Measurements from ENCODE around the gene ECE2. TPM values are rescaled to one million over a fixed set of nuclear protein-coding genes. Genes with fewer than 3 reads are reported as not detected.
A peak's percentile ranks its signal among the peaks of the same experiment; 100 is the strongest.

ECE2 gene
- not detected in 2 replicates for total RNA-seq (ENCODE audit: low replicate concordance)
- long read RNA-seq = 0 reads

DNA sequence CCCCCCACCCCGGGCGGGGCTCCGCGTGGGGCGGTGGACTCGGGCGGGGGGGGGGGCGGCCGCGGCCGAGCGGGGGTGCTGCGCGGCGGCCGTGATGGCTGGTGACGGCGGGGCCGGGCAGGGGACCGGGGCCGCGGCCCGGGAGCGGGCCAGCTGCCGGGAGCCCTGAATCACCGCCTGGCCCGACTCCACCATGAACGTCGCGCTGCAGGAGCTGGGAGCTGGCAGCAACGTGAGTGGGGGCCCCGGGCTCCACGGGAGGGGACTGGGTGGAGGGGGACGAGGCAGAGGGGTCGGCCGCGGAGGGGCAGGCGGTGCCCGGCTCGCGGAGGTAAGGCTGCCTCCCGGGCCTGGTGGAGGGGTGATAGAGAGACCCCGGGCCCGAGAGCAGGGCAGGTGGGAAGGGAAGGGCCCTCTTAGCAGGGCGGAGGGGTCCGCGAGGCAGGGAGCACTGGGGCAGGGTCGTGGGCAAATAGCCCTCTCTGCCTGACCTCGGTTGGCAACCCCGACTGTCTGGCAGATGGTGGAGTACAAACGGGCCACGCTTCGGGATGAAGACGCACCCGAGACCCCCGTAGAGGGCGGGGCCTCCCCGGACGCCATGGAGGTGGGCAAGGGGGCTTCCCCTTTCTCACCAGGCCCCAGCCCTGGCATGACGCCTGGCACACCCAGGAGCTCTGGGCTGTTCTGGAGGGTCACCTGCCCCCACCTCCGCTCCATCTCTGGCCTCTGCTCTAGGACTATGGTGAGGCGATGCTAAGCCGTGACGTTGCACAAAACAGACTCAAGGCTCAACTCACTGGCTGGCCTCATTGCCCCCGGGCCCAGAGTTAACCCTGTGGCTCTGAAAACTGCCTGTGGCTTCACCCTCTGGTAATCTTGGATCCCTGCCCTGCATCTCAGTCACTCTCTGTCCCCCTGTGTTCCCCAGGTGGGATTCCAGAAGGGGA is at the start of gene ECE2:
TSS of gene ECE2 (plus strand) at position 62 of the 950 bp plus-strand sequence. CDS start at position 194, 132 bp downstream.
- no peaks in the 10 kb centered on the region for H3K9me3 Mint-ChIP-seq
- H3K4me1 Mint-ChIP-seq (ENCODE audit: unreplicated experiment) = no peaks in the 10 kb centered on the region
- DNase-seq (ENCODE audit: extremely low spot score, unreplicated experiment) = no peak
- no peaks in the 10 kb centered on the region for H3K36me3 Mint-ChIP-seq
- no peak within 1 kb of the TSS for H3K27ac Mint-ChIP-seq
- H3K4me3 Mint-ChIP-seq = no peak within 1 kb of the TSS
- TF ChIP-seq, protein P1, sequence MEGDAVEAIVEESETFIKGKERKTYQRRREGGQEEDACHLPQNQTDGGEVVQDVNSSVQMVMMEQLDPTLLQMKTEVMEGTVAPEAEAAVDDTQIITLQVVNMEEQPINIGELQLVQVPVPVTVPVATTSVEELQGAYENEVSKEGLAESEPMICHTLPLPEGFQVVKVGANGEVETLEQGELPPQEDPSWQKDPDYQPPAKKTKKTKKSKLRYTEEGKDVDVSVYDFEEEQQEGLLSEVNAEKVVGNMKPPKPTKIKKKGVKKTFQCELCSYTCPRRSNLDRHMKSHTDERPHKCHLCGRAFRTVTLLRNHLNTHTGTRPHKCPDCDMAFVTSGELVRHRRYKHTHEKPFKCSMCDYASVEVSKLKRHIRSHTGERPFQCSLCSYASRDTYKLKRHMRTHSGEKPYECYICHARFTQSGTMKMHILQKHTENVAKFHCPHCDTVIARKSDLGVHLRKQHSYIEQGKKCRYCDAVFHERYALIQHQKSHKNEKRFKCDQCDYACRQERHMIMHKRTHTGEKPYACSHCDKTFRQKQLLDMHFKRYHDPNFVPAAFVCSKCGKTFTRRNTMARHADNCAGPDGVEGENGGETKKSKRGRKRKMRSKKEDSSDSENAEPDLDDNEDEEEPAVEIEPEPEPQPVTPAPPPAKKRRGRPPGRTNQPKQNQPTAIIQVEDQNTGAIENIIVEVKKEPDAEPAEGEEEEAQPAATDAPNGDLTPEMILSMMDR (conservative IDR thresholded peaks at IDR 0.05) = no peak
- peaks cover 80% of the 10 kb centered on the region for H3K27me3 Mint-ChIP-seq

DNA sequence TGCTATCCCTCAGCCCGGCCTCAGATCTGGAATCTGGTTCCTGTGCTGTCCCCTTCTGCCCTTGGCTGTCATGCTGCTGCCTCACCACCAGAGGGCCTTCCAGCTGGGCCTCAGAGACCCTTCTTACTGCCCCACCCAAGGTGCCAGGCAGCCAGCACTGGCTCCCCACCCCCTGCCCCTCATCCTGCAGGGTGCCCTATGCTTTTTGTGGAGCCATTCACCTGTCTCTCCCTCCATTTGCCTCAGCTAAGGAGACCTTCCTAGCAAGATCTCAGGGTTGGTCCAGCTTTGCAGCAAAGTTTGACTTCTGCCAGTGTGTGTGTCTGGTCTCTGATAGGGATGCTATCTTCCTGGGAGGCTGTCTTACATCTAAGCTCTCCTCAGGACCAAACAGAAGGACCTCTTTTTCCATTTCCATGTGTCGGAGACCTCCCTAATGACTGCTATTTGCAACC is 48.3 kb upstream of the ECE2 start:
- TF ChIP-seq, protein P1 (conservative IDR thresholded peaks at IDR 0.05) = peak; percentile 83
- peaks cover 73% of the 10 kb centered on the region for H3K27me3 Mint-ChIP-seq
- peaks cover 7% of the 10 kb centered on the region for H3K4me1 Mint-ChIP-seq (ENCODE audit: unreplicated experiment)
- no peaks in the 10 kb centered on the region for H3K9me3 Mint-ChIP-seq
- no peak overlapping the region for H3K27ac Mint-ChIP-seq
- DNase-seq (ENCODE audit: extremely low spot score, unreplicated experiment) = no peak
- H3K4me3 Mint-ChIP-seq = peak overlapping the region; percentile 45
- H3K36me3 Mint-ChIP-seq = no peaks in the 10 kb centered on the region

DNA sequence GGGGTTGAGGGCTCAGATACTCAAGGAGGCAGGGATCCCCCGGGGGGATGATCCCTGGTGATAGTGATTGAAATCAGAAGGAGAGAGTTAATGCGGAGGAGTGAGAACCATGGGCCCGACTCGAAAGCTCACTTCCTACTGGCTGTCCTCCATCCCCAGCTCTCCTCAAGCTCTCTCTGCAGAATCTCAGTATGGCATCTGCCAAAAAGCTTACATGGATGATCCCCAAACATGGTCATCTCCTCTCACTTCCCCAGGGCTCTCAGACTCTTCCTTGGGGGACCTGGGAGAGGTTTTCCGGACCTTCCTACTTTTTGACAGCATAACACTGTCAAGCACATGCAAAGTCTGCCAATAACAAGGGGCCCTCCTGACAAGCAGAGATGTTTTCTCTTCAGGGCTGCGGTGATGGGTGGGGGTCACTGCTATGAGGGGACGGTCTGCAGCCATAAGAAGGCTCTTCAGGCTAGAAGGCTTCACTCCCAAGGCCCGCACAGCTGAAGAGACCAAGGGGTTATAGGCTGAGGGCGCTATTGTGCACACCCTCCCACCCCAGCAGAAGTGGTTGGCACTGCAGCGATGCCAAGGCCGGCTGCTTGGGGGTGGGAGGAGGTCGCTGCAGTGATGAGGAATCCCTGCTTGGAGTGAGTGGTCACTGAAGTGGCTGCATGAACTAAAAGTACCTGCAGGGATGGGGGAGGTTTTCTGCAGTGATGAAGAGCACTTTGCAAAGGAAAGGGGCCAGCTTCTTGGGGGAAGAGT is 47.3 kb upstream of the ECE2 start:
- TF ChIP-seq, protein P1 (conservative IDR thresholded peaks at IDR 0.05) = no peak
- H3K27ac Mint-ChIP-seq = no peak overlapping the region
- peaks cover 7% of the 10 kb centered on the region for H3K4me1 Mint-ChIP-seq (ENCODE audit: unreplicated experiment)
- peaks cover 75% of the 10 kb centered on the region for H3K27me3 Mint-ChIP-seq
- peak overlapping the region; percentile 73 for H3K4me3 Mint-ChIP-seq
- H3K36me3 Mint-ChIP-seq = no peaks in the 10 kb centered on the region
- no peaks in the 10 kb centered on the region for H3K9me3 Mint-ChIP-seq
- no peak for DNase-seq (ENCODE audit: extremely low spot score, unreplicated experiment)

DNA sequence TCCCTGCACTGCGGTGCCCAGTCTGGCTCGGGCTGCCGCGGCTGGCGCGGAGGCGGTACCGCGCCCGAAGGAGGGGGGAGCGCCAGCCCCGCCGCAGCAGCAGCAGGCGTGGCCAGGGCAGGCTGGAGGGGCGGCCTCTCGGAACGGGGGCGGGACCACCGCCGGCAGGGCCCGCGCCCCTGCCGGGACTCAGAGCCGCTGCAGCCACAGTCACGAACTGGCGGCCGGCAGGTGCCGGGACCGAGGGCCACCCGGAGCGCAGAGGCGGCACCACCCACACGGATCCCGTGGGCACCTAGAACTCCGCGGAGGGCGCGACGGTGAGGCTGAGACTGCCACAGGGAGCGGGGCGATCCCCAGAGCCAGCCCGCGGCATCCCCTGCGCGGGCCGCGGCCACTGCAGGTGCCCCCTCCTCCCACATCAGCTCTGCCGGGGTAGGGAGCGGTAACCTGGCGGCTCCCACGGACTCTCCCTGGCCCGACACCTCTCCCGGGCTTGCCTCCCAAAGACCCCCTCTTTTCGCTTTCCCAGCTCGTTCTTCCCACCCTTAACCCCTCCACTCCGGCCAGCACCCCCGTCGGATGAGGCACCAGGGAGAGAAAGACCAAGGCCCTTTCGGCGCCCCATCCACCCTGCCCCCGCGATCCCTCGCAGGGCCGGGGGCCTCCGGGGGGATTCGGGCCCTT is 46.3 kb upstream of the ECE2 start, which contains the start of gene VWA5B2:
TSS of gene VWA5B2 (plus strand) at position 192 of the 687 bp plus-strand sequence. CDS start 944 bp downstream, outside the sequence.
- Mint-ChIP-seq H3K36me3 (no peaks in the 10 kb centered on the region), H3K4me1 (ENCODE audit: unreplicated experiment) (peaks cover 7% of the 10 kb centered on the region), H3K9me3 (no peaks in the 10 kb centered on the region), H3K4me3 (peak within 1 kb of the TSS; percentile 73), H3K27me3 (peaks cover 76% of the 10 kb centered on the region), H3K27ac (no peak within 1 kb of the TSS)
- DNase-seq (ENCODE audit: extremely low spot score, unreplicated experiment) = peak; percentile 77
- TF ChIP-seq, protein P1 (conservative IDR thresholded peaks at IDR 0.05) = peak; percentile 63

DNA sequence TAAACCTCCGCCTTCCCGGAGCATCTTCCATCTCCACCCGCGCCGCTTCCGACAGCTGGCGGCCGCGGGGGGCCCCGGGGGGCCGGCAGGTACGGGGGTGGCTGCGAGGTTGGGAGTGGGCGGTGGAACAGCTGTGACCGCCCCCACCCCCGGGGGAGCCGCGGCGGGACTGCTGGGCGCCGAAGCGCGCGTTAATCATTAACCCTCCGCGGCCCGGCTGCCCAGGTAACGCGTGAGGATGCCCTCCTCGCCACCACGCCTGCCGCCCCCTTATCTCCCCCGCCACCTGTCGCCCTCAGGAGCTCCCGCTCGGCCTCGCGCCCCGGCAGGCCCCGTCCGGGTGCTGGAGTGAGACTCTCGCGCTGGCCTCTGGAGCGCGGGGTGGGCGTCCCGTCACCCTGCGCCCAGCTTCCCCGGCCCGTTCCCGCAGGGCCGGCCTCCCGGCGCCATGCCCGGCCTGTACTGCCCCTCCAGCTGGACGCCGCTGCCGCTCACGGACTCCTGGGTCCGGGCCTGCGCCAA is 45.7 kb upstream of the ECE2 start:
- Mint-ChIP-seq H3K9me3 (no peaks in the 10 kb centered on the region), H3K36me3 (no peaks in the 10 kb centered on the region), H3K27ac (no peak overlapping the region), H3K4me1 (ENCODE audit: unreplicated experiment) (peaks cover 7% of the 10 kb centered on the region), H3K27me3 (peaks cover 76% of the 10 kb centered on the region), H3K4me3 (no peak overlapping the region)
- no peak for DNase-seq (ENCODE audit: extremely low spot score, unreplicated experiment)
- TF ChIP-seq, protein P1 (conservative IDR thresholded peaks at IDR 0.05) = no peak
